Measurements from ENCODE around the gene HECTD2.

DNA sequence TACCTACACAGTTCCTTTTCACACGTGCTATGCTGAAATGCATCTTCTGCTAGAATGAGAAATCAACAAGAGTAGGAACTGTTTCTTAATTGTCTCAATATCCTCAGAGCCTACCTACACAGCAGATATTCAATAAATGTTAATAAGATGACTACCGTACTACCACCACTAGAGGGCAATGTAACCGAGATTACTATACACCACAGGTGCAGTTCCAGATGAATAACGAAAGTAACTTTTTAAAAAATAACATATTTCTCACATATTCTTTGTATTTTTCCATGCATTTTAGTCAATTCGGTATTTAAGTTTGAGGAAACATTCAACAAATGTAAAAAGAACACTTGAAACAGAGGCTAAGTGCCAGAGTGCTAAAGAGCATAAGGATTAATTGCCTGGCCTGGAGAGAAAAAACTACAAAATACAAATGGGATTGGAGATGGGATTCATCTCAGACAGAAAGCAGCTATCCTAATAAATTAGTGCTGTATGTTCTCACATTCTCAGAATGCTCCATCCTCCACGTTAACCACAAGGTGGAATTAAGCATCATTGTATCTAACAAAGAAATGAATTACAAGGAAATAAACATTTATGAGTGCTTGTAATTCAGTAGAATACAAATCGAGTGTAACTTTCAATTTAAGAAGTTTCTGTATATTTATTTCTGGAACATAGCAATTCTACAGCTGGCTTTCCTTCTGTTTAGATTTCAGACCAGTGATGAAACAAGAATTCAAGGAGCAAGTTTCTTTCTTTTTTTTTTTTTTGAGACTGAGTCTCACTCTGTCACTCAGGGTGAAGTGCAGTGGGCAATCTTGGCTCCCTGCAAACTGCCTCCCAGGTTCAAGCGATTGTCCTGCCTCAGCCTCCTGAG, 20.3 kb upstream of the HECTD2 start:
- TF ChIP-seq POLR2AphosphoS5 (IDR thresholded peaks at IDR 0.05) = no peak
- TF ChIP-seq, protein P1, sequence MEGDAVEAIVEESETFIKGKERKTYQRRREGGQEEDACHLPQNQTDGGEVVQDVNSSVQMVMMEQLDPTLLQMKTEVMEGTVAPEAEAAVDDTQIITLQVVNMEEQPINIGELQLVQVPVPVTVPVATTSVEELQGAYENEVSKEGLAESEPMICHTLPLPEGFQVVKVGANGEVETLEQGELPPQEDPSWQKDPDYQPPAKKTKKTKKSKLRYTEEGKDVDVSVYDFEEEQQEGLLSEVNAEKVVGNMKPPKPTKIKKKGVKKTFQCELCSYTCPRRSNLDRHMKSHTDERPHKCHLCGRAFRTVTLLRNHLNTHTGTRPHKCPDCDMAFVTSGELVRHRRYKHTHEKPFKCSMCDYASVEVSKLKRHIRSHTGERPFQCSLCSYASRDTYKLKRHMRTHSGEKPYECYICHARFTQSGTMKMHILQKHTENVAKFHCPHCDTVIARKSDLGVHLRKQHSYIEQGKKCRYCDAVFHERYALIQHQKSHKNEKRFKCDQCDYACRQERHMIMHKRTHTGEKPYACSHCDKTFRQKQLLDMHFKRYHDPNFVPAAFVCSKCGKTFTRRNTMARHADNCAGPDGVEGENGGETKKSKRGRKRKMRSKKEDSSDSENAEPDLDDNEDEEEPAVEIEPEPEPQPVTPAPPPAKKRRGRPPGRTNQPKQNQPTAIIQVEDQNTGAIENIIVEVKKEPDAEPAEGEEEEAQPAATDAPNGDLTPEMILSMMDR (IDR thresholded peaks at IDR 0.05) = peak; percentile 61 to 77 (median 68)
- TF ChIP-seq EP300 (IDR thresholded peaks at IDR 0.05) = no peak
- TF ChIP-seq POLR2A (IDR thresholded peaks at IDR 0.05) = no peak
